ENCODE data around the gene DERL3. TPM values are rescaled to one million over a fixed set of nuclear protein-coding genes. Genes with fewer than 3 reads are reported as not detected.
A peak's percentile ranks its signal among the peaks of the same experiment; 100 is the strongest.

The DERL3 gene
- total RNA-seq, 5 donors from 2014 or later (not counting 1 experiment from before 2014, with no cell fraction given), result 1.2 to 3.9 (median 2.8) TPM

- Histone ChIP-seq H3K36me3 (ENCODE audit: control insufficient read depth in 2 of 2, extremely low read depth in 1 of 2, insufficient read depth in 1 of 2, low read length in 1 of 2) (peaks cover 0 to 11% of the 10 kb centered on the region in 2 donors), H3K9me3 (no peaks in the 10 kb centered on the region), H3K27ac (ENCODE audit: low read length) (peak overlapping the region; percentile 94), H3K4me1 (ENCODE audit: control insufficient read depth in 1 of 2, extremely low read depth in 1 of 2, insufficient read depth in 2 of 2, low read length in 2 of 2) (peaks cover 15 to 56% of the 10 kb centered on the region in 2 experiments), H3K4me3 (ENCODE audit: control insufficient read depth in 1 of 2, extremely low read depth in 1 of 2, low read length in 1 of 2) (peak overlapping the region; percentile 38 to 80), H3K27me3 (replicated peaks in 1 of 2; ENCODE audit: control insufficient read depth in 2 of 2, extremely low read depth in 1 of 2, insufficient read depth in 2 of 2, low read length in 1 of 2) (no peaks in the 10 kb centered on the region)
- ChIA-PET POLR2A (no interaction called here), CTCF (interaction anchor here in 1 of 2 donors (1.1 kb wide), 1 partner anchor 17 kb away, joined by 4 read pairs; no protein-coding TSS in a partner anchor)
- Mint-ChIP-seq H3K27ac (peak overlapping the region; percentile 96 to 97), H3K9me3 (no peaks in the 10 kb centered on the region), H3K36me3 (no peaks in the 10 kb centered on the region), H3K4me1 (peaks cover 33 to 40% (median 40%) of the 10 kb centered on the region in 3 donors), H3K27me3 (no peaks in the 10 kb centered on the region), H3K4me3 (peak overlapping the region; percentile 82 to 87 (median 86))
- DNase-seq, result peak in 5 of 35 experiments; percentile 24 to 38 (median 31)
- 13% methylated on average over 3 of the region's 9 CpGs for WGBS (ENCODE audit: insufficient coverage)
- ATAC-seq (replicated peaks in 1 of 4), result peak in 3 of 4 experiments; percentile 13 to 25 (median 15)
These were observed 52.5 kb downstream of the DERL3 start for GRCh38 chr22:23786261-23786710.

Other genes with a start within 250 kb of the DERL3 start
- 1 to 10 TPM in 3 of 5 donors, under 1 TPM in 2; 0.26 to 2.7 (median 1.2) TPM for gene DRICH1, start 206.7 kb downstream of the DERL3 start, total RNA-seq
- gene RGL4, start 148.0 kb downstream of the DERL3 start, total RNA-seq, result 10 to 100 TPM; 10.6 to 28.9 (median 13.8) TPM
- gene ZNF70, start 87.9 kb downstream of the DERL3 start, total RNA-seq, result 1 to 10 TPM; 3.2 to 6.4 (median 5.8) TPM
- gene VPREB3, start 84.6 kb downstream of the DERL3 start, total RNA-seq, result 1 to 10 TPM in 4 of 5 donors, not detected in 1; 1.5 to 2.6 (median 1.7) TPM
- gene C22orf15, start 76.0 kb downstream of the DERL3 start, total RNA-seq, result 1 to 10 TPM in 4 of 5 donors, under 1 TPM in 1; 0.58 to 2.2 (median 1.9) TPM
- 10 to 100 TPM; 26.1 to 66.3 (median 63.2) TPM for gene CHCHD10, start 71.0 kb downstream of the DERL3 start, total RNA-seq
- gene MMP11, start 66.2 kb downstream of the DERL3 start, total RNA-seq, result 1 to 10 TPM; 1.6 to 5.3 (median 2.5) TPM
- gene SMARCB1, start 52.0 kb downstream of the DERL3 start, total RNA-seq, result 10 to 100 TPM; 50.2 to 57.7 (median 54.3) TPM
- 10 to 100 TPM; 16.2 to 24.2 (median 18.6) TPM for gene SLC2A11, start 18.9 kb upstream of the DERL3 start, total RNA-seq
- 100 to 1,000 TPM; 182 to 334 (median 289) TPM for gene MIF, start 55.4 kb upstream of the DERL3 start, total RNA-seq
- not detected for gene GSTT2B, start 122.2 kb upstream of the DERL3 start, total RNA-seq
- gene DDTL, start 127.9 kb upstream of the DERL3 start, total RNA-seq, result 1 to 10 TPM in 4 of 5 donors, not detected in 1; 3.5 to 7.7 (median 3.9) TPM
- gene DDT, start 135.4 kb upstream of the DERL3 start, total RNA-seq, result 100 to 1,000 TPM in 2 of 5 donors, 10 to 100 TPM in 3; 72.5 to 122 (median 94.3) TPM
- gene GSTT2, start 141.1 kb upstream of the DERL3 start, total RNA-seq, result not detected
- gene GSTT4, start 166.4 kb upstream of the DERL3 start, total RNA-seq, result not detected
- 100 to 1,000 TPM; 134 to 158 (median 145) TPM for gene CABIN1, start 172.3 kb upstream of the DERL3 start, total RNA-seq

Data from T-cell (primary cell).